HG03066 (cell line): ENCODE measurements around the gene DCHS1.
A peak's percentile ranks its signal among the peaks of the same experiment; 100 is the strongest.

Experiments used
- ATAC-seq: cut with Tn5 transposase; IDR thresholded peaks from one replicate; pipeline ENCODE4 v1.9.1; 2021; ENCODE audit warnings: low read depth; ENCODE audit not compliant: unreplicated experiment

The DCHS1 gene

GRCh38 chr11:6630632-6631291 lies 24.8 kb downstream of the DCHS1 start:
- no peak for ATAC-seq

GRCh38 chr11:6629892-6630631 lies 25.5 kb downstream of the DCHS1 start:
- ATAC-seq, result no peak

- no peak for ATAC-seq
Observed at GRCh38 chr11:6629573-6629891, 26.1 kb downstream of the DCHS1 start.

- ATAC-seq, result no peak
Observed at GRCh38 chr11:6628526-6628925, 27.1 kb downstream of the DCHS1 start.

GRCh38 chr11:6627762-6628241 lies 27.8 kb downstream of the DCHS1 start:
- ATAC-seq, result no peak

- no peak for ATAC-seq
Observed at GRCh38 chr11:6626971-6627761, 28.4 kb downstream of the DCHS1 start.

- no peak for ATAC-seq
Observed at GRCh38 chr11:6625832-6626420, 29.7 kb downstream of the DCHS1 start.

- no peak for ATAC-seq
Observed at GRCh38 chr11:6625156-6625831, 30.3 kb downstream of the DCHS1 start.

GRCh38 chr11:6623391-6624363 lies 31.9 kb downstream of the DCHS1 start:
- no peak for ATAC-seq

- no peak for ATAC-seq
Observed at GRCh38 chr11:6622261-6623171, 33.1 kb downstream of the DCHS1 start.

GRCh38 chr11:6621711-6622211 lies 33.8 kb downstream of the DCHS1 start:
- ATAC-seq, result no peak

- no peak for ATAC-seq
Observed at GRCh38 chr11:6620636-6621035, 35.0 kb downstream of the DCHS1 start.

- ATAC-seq, result peak; percentile 99
Observed at GRCh38 chr11:6619004-6619745, 36.4 kb downstream of the DCHS1 start, which contains the start of gene TPP1. TSS of gene TPP1 (minus strand) at chr11:6619422. CDS start at chr11:6619400, 22 bp downstream.

GRCh38 chr11:6618117-6619003 lies 37.2 kb downstream of the DCHS1 start:
- ATAC-seq, result no peak

GRCh38 chr11:6617315-6617781 lies 38.3 kb downstream of the DCHS1 start:
- no peak for ATAC-seq

GRCh38 chr11:6616596-6617250 lies 38.9 kb downstream of the DCHS1 start:
- no peak for ATAC-seq
